ENCODE data around the gene ZBTB20. TPM values are rescaled to one million over a fixed set of nuclear protein-coding genes. Genes with fewer than 3 reads are reported as not detected.

ZBTB20 gene
- total and polyA plus RNA-seq, 10 of the 15 experiments (the other 5 are each of a cell fraction or from before 2014, with no cell fraction given) = 0.20 to 5.5 (median 2.2) TPM

GRCh38 chr3:114983248-114983647 is 163.8 kb downstream of the ZBTB20 start:
- no peaks in the 10 kb centered on the region for H3K27me3 ChIP-seq (replicated peaks in 1 of 2; ENCODE audit: control insufficient read depth in 2 of 2, insufficient read depth in 2 of 2, low read length in 1 of 2)
- WGBS (ENCODE audit: insufficient coverage, insufficient replicate concordance, low lambda C conversion rate, missing lambda C conversion rate) = 87% methylated on average over 6 of the region's 6 CpGs
- no peak for ATAC-seq
- RAD21 ChIA-PET (ENCODE audit: unreplicated experiment) = no interaction called here
- H2AFZ ChIP-seq (ENCODE audit: control insufficient read depth, low read depth, low read length) = no peak overlapping the region
- no peaks in the 10 kb centered on the region for H3K4me1 ChIP-seq (ENCODE audit: control insufficient read depth, insufficient read depth, low read length)
- in situ Hi-C loops (cut with MboI) = no loop called here
- H3K27ac ChIP-seq (ENCODE audit: control insufficient read depth, insufficient read depth) = no peak overlapping the region
- SMC1A ChIA-PET (ENCODE audit: uncharacterized antibody, unreplicated experiment) = no interaction called here
- TF ChIP-seq CEBPB (IDR thresholded peaks at IDR 0.05; ENCODE audit: borderline replicate concordance in 1 of 2, low read depth in 2 of 2, low read length in 2 of 2) (no peak), JUND (IDR thresholded peaks at IDR 0.05; ENCODE audit: low read depth, low read length) (no peak), MLLT1 (IDR thresholded peaks at IDR 0.05) (no peak), CEBPZ (IDR thresholded peaks at IDR 0.05; ENCODE audit: low read depth, low read length) (no peak), CBX3 (IDR thresholded peaks at IDR 0.05; ENCODE audit: borderline replicate concordance, low read depth) (no peak), MAX (IDR thresholded peaks at IDR 0.05; ENCODE audit: low read depth, low read length) (no peak), TBL1XR1 (IDR thresholded peaks at IDR 0.05; ENCODE audit: low read depth, low read length) (no peak), PAX5 (IDR thresholded peaks at IDR 0.05; ENCODE audit: borderline replicate concordance, low read depth, low read length) (no peak)
- H3K4me3 ChIP-seq = no peak overlapping the region
- no peak overlapping the region for H3K4me2 ChIP-seq (ENCODE audit: control insufficient read depth, insufficient read depth)
- POLR2A ChIA-PET = no interaction called here
- no peak overlapping the region for H3K9ac ChIP-seq (ENCODE audit: control insufficient read depth, insufficient read depth, low read length)
- no TSS peak for BruUV-seq (replicated peaks)
- no peaks in the 10 kb centered on the region for H3K79me2 ChIP-seq (ENCODE audit: control insufficient read depth, insufficient read depth, low read length)
- H4K20me1 ChIP-seq (ENCODE audit: control insufficient read depth, insufficient read depth) = no peaks in the 10 kb centered on the region
- H3K9me3 ChIP-seq (replicated peaks; ENCODE audit: control insufficient read depth, insufficient read depth, low read length) = no peaks in the 10 kb centered on the region
- no peaks in the 10 kb centered on the region for H3K36me3 ChIP-seq (ENCODE audit: control insufficient read depth in 2 of 2, insufficient read depth in 2 of 2, low read length in 1 of 2)
- intact Hi-C loops (cut with micrococcal nuclease; ENCODE audit: unreplicated experiment) = no loop called here
- CTCF ChIA-PET = no interaction called here
- no peak for DNase-seq (ENCODE audit: low read depth, low spot score)
- FAIRE-seq = no peak
